HG03442 (cell line): ENCODE results near the gene ITSN2.

Experiments
- ATAC-seq: cut with Tn5 transposase; IDR thresholded peaks from one replicate; pipeline ENCODE4 v1.9.1; 2021; ENCODE audit warnings: mild to moderate bottlenecking, moderate library complexity; ENCODE audit not compliant: unreplicated experiment

Gene ITSN2

GRCh38 chr2:24273598-24273997, 86.7 kb downstream of the ITSN2 start:
- ATAC-seq, result no peak

- ATAC-seq, result no peak
Measured at GRCh38 chr2:24272907-24273306, 87.4 kb downstream of the ITSN2 start.

- ATAC-seq, result no peak
Measured at GRCh38 chr2:24272161-24272802, 88.1 kb downstream of the ITSN2 start.

- no peak for ATAC-seq
Measured at GRCh38 chr2:24269265-24269664, 91.1 kb downstream of the ITSN2 start.

- ATAC-seq, result no peak
Measured at GRCh38 chr2:24265212-24265611, 95.1 kb downstream of the ITSN2 start.

GRCh38 chr2:24262421-24262970, 97.8 kb downstream of the ITSN2 start:
- no peak for ATAC-seq

- ATAC-seq, result no peak
Measured at GRCh38 chr2:24261441-24261840, 98.9 kb downstream of the ITSN2 start.

GRCh38 chr2:24259316-24259715, 101.0 kb downstream of the ITSN2 start:
- ATAC-seq, result no peak

GRCh38 chr2:24258718-24259117, 101.6 kb downstream of the ITSN2 start:
- no peak for ATAC-seq

- ATAC-seq, result no peak
Measured at GRCh38 chr2:24253303-24253919, 106.9 kb downstream of the ITSN2 start.

- no peak for ATAC-seq
Measured at GRCh38 chr2:24247592-24247991, 112.7 kb downstream of the ITSN2 start.

- no peak for ATAC-seq
Measured at GRCh38 chr2:24247164-24247563, 113.2 kb downstream of the ITSN2 start.

GRCh38 chr2:24245986-24246776, 114.2 kb downstream of the ITSN2 start:
- no peak for ATAC-seq

- ATAC-seq, result no peak
Measured at GRCh38 chr2:24241528-24241927, 118.8 kb downstream of the ITSN2 start.

- no peak for ATAC-seq
Measured at GRCh38 chr2:24239553-24239952, 120.8 kb downstream of the ITSN2 start.

- no peak for ATAC-seq
Measured at GRCh38 chr2:24238158-24238557, 122.2 kb downstream of the ITSN2 start.

GRCh38 chr2:24237313-24237712, 123.0 kb downstream of the ITSN2 start:
- ATAC-seq, result no peak

GRCh38 chr2:24233321-24233720, 127.0 kb downstream of the ITSN2 start:
- ATAC-seq, result no peak

GRCh38 chr2:24231461-24231881, 128.9 kb downstream of the ITSN2 start:
- ATAC-seq, result no peak

- ATAC-seq, result no peak
Measured at GRCh38 chr2:24228470-24228869, 131.9 kb downstream of the ITSN2 start.

GRCh38 chr2:24225499-24226242, 134.7 kb downstream of the ITSN2 start:
- no peak for ATAC-seq
